Measurements from ENCODE around the gene TPSG1. TPM values are rescaled to one million over a fixed set of nuclear protein-coding genes. Genes with fewer than 3 reads are reported as not detected.

Gene TPSG1
- total and polyA plus RNA-seq, 2 of the 13 experiments (the other 11 are each of a cell fraction or from before 2014, with no cell fraction given), result not detected

- TF ChIP-seq IRF9 (CRISPR knock-in tag; IDR thresholded peaks at IDR 0.05; ENCODE audit: borderline replicate concordance), result peak; percentile 65; the same call in 1 of the 2 replicates
- peak; percentile 70; the same call in 1 of the 2 replicates for TF ChIP-seq FOXK1 (CRISPR knock-in tag; IDR thresholded peaks at IDR 0.05; ENCODE audit: borderline replicate concordance, low read depth)
- TF ChIP-seq ZNF572 (CRISPR knock-in tag; IDR thresholded peaks at IDR 0.05), result no peak
- TF ChIP-seq ZNF746 (CRISPR knock-in tag; IDR thresholded peaks at IDR 0.05), result no peak
- 0 out of 2 replicates have a peak, but pooled peaks have one; percentile 70 for TF ChIP-seq TMF1 (CRISPR knock-in tag; IDR thresholded peaks at IDR 0.05; ENCODE audit: low read depth)
- TF ChIP-seq ZBTB7A (CRISPR knock-in tag; IDR thresholded peaks at IDR 0.05), result 0 out of 2 replicates have a peak, but pooled peaks have one; percentile 19
- TF ChIP-seq NR2C2 (CRISPR knock-in tag; IDR thresholded peaks at IDR 0.05; ENCODE audit: borderline replicate concordance), result no peak
- TF ChIP-seq ZNF501 (CRISPR knock-in tag; IDR thresholded peaks at IDR 0.05), result peak; percentile 43; the same call in 1 of the 2 replicates
- TF ChIP-seq SP1 (IDR thresholded peaks at IDR 0.05), result no peak
- 0 out of 2 replicates have a peak, but pooled peaks have one; percentile 28 for TF ChIP-seq SP1 (CRISPR knock-in tag; IDR thresholded peaks at IDR 0.05)
- peak; percentile 71 for TF ChIP-seq ZNF574 (CRISPR knock-in tag; IDR thresholded peaks at IDR 0.05)
- peak; percentile 65; the same call in 1 of the 2 replicates for TF ChIP-seq ZNF264 (CRISPR knock-in tag; IDR thresholded peaks at IDR 0.05)
- TF ChIP-seq POGZ (CRISPR knock-in tag; IDR thresholded peaks at IDR 0.05), result no peak
- TF ChIP-seq ZNF335 (CRISPR knock-in tag; IDR thresholded peaks at IDR 0.05), result 0 out of 2 replicates have a peak, but pooled peaks have one; percentile 67
- no peak for TF ChIP-seq HHEX (CRISPR knock-in tag; IDR thresholded peaks at IDR 0.05)
- no peak for TF ChIP-seq ZMAT5 (CRISPR knock-in tag; IDR thresholded peaks at IDR 0.05; ENCODE audit: borderline replicate concordance, low read depth)
- 0 out of 2 replicates have a peak, but pooled peaks have one; percentile 32 for TF ChIP-seq THAP8 (CRISPR knock-in tag; IDR thresholded peaks at IDR 0.05; ENCODE audit: borderline replicate concordance)
- TF ChIP-seq PLRG1 (conservative IDR thresholded peaks at IDR 0.05), result no peak
- TF ChIP-seq GATAD1 (CRISPR knock-in tag; IDR thresholded peaks at IDR 0.05), result peak; percentile 68; the same call in 1 of the 2 replicates
- peak; percentile 63; the same call in 1 of the 2 replicates for TF ChIP-seq ZBTB25 (CRISPR knock-in tag; IDR thresholded peaks at IDR 0.05)
- TF ChIP-seq ETS1 (CRISPR knock-in tag; IDR thresholded peaks at IDR 0.05), result 0 out of 2 replicates have a peak, but pooled peaks have one; percentile 72
- peak; percentile 90 for TF ChIP-seq SATB2 (CRISPR knock-in tag; IDR thresholded peaks at IDR 0.05)
- 0 out of 3 replicates have a peak, but pooled peaks have one; percentile 29 for TF ChIP-seq MXI1 (IDR thresholded peaks at IDR 0.05; ENCODE audit: borderline replicate concordance, low read depth, low read length)
Measured at GRCh38 chr16:1188432-1189189, 36.5 kb downstream of the TPSG1 start (continued).

Measured in HepG2 (cell line).